Psoas muscle (tissue), 8 donors: ENCODE measurements around the gene OSGIN1. TPM values are rescaled to one million over a fixed set of nuclear protein-coding genes. Genes with fewer than 3 reads are reported as not detected.

ENCODE experiments used
- ATAC-seq, 4 donors: fragments of 200-7000 bp; cut with Tn5 transposase; one replicate each; pipeline ENCODE4 v1.9.1; 2020; ENCODE audit warnings: moderate library complexity in 3 of 4, mild to moderate bottlenecking in 2 of 4
- DNase-seq, 2 donors: peaks; one replicate each; pipeline ENCODE4 v3.0.0-alpha.2; 2020
- H3K27ac ChIP-seq: fragments of 200-600 bp; one replicate; pipeline ENCODE4 v1.8.0; 2022
- H3K27me3 ChIP-seq, 3 donors: fragments of 200-600 bp in 1 of 3; one replicate each; pipeline versions ENCODE4 v1.6.1 to v1.8.0; 2013 to 2022; ENCODE audit warnings: low read length in 2 of 3, mild to moderate bottlenecking in 2 of 3, moderate library complexity in 1 of 3; ENCODE audit not compliant: insufficient read depth in 3 of 3
- H3K36me3 ChIP-seq, 2 donors: fragments of 200-600 bp in 1 of 2; one replicate each; pipeline versions ENCODE4 v1.6.1 to v1.8.0; 2013 to 2022; ENCODE audit warnings: low read depth in 1 of 2, mild to moderate bottlenecking in 1 of 2, moderate library complexity in 1 of 2; ENCODE audit not compliant: insufficient read depth in 1 of 2
- H3K4me1 ChIP-seq: fragments of 200-600 bp; one replicate; pipeline ENCODE4 v1.8.0; 2022
- H3K4me3 ChIP-seq: fragments of 200-600 bp; one replicate; pipeline ENCODE4 v1.8.0; 2022; ENCODE audit warnings: mild to moderate bottlenecking
- H3K9me3 ChIP-seq: fragments of 200-600 bp; one replicate; pipeline ENCODE4 v1.8.0; 2022
- WGBS, 3 donors: extraction: QIAGEN DNeasy Blood & Tissue Kit; methylation state at CpG; one replicate each; pipeline versions ENCODE4 v1.1.6 to v1.1.7; 2013; 5-methylcytosine and 5-hydroxymethylcytosine counted together
- intact Hi-C, 2 donors: fragments of 100-400 bp; cut with DNase I; formaldehyde crosslinking; loops; one replicate each; pipeline versions ENCODE4 v1.11.0 to v1.14.2; 2022
- polyA plus RNA-seq, 3 donors: library from polyadenylated mRNA; stranded (reverse); fragments of 200-250 nt; gene quantifications; one replicate each; pipeline ENCODE4 v1.2.3, GENCODE V29; 2013
- total RNA-seq, 4 donors: library from RNA; stranded (reverse); fragmentation: NEBNext Ultra II Directional in 2 of 4; extraction: Animal tissue kit (Norgen Biotek cat#: 25700) in 2 of 4; gene quantifications; one replicate each; pipeline versions ENCODE4 v1.2.1 to v1.2.4, GENCODE V29; 2021 to 2023
- TF ChIP-seq, protein P1 (sequence below): fragments of 200-600 bp; IDR thresholded peaks from one replicate; pipeline ENCODE4 v1.8.0; 2022; ENCODE audit warnings: antibody characterized with exemption
- donor health status: healthy with polysubstance abuse.
- donor health status: DM: no; HTN: no; CAD: no; lungs with moderate emphysema.
- donor health status: Bipolar disorder and iron deficiency.
- donor health status: healthy.
- donor health status: DM: yes; HTN: yes; CAD: no.
- donor health status: DM: no; HTN: no; CAD: no.
- donor health status: DM: no; HTN: no; CAD: no.
- donor health status: DM: yes; HTN: yes; CAD: no.

Gene OSGIN1
- total and polyA plus RNA-seq, 7 donors: 10.4 to 39.4 (median 25.1) TPM

DNA sequence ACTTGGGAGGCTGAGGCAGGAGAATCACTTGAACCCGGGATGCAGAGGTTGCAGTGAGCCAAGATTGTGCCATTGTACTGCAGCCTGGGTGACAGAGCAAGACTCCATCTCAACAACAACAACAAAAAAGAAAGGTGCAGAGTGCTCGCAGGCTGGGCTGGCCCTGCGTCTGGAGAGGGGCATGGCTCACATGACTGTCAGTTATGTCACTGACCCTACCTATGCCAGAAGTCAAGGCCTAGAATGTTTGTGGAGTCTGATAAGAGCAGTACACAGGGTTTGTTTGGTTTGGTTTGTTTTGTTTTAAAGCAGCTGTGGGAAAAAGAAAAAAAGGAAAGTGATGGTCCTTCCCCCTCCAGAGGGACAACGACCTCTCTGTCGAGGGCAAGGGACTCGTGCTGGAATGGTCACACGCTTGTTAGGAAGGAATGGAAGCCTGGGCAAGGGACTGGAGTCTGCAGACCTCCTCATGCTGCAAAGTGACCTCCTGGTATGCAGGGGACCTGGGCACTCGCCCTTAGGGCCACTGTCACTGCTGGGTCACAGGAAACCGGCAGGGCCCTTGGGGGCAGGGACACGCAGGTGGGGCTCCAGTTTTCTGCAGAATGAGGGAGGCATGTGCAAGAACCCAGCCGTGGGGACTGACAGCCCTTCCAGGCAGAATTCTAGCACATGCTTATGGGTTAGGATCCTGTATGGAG lies 10.1 kb upstream of the OSGIN1 start:
- ATAC-seq: no peak

DNA sequence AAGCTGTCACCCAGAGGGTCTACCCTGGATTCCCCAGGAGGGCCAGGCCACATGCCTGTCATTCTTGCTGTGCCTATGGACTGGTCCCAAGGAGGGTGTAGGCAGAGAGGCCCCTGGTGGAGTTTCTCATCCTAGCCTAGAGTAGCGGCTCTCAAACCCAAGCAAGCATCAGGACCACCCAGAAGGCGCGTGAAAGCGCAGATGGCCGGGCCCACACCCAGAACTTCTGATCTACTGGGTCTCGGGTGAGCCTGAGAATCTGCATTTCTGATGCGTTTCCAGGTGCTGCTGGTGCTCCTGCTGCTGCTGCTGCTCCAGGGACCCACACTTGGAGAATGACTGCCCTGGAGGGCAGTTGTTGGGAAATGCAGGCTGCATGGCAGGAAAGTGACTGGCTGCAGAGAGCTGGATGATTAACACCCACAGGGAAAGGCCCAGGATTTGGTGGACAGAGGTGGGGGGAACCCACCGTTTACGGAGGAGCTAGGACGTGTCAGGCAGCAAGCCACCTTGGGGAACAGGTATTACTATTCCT lies 9.5 kb upstream of the OSGIN1 start:
- Histone ChIP-seq H3K27ac (no peak overlapping the region), H3K4me1 (no peaks in the 10 kb centered on the region), H3K27me3 (peaks cover 0 to 7% (median 6%) of the 10 kb centered on the region in 3 donors), H3K36me3 (no peaks in the 10 kb centered on the region), H3K4me3 (no peak overlapping the region), H3K9me3 (no peaks in the 10 kb centered on the region)
- intact Hi-C loops: no loop called here
- WGBS, 3 donors: 87 to 90% (median 90%) methylated on average over 10 of the region's 10 CpGs
- TF ChIP-seq, protein P1, sequence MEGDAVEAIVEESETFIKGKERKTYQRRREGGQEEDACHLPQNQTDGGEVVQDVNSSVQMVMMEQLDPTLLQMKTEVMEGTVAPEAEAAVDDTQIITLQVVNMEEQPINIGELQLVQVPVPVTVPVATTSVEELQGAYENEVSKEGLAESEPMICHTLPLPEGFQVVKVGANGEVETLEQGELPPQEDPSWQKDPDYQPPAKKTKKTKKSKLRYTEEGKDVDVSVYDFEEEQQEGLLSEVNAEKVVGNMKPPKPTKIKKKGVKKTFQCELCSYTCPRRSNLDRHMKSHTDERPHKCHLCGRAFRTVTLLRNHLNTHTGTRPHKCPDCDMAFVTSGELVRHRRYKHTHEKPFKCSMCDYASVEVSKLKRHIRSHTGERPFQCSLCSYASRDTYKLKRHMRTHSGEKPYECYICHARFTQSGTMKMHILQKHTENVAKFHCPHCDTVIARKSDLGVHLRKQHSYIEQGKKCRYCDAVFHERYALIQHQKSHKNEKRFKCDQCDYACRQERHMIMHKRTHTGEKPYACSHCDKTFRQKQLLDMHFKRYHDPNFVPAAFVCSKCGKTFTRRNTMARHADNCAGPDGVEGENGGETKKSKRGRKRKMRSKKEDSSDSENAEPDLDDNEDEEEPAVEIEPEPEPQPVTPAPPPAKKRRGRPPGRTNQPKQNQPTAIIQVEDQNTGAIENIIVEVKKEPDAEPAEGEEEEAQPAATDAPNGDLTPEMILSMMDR: no peak
- ATAC-seq: no peak
- no peak for DNase-seq

More for the DNA sequence above, 10.1 kb upstream of the OSGIN1 start:
- peaks cover 0 to 7% (median 6%) of the 10 kb centered on the region in 3 donors for H3K27me3 ChIP-seq
- H3K4me1 ChIP-seq: no peaks in the 10 kb centered on the region
- no peak overlapping the region for H3K27ac ChIP-seq
- no peak overlapping the region for H3K4me3 ChIP-seq
- no peak for DNase-seq
- intact Hi-C loops: no loop called here
- H3K36me3 ChIP-seq: no peaks in the 10 kb centered on the region
- TF ChIP-seq, protein P1: no peak
- no peaks in the 10 kb centered on the region for H3K9me3 ChIP-seq
- WGBS, 3 donors: 65 to 73% (median 66%) methylated on average over 11 of the region's 11 CpGs

DNA sequence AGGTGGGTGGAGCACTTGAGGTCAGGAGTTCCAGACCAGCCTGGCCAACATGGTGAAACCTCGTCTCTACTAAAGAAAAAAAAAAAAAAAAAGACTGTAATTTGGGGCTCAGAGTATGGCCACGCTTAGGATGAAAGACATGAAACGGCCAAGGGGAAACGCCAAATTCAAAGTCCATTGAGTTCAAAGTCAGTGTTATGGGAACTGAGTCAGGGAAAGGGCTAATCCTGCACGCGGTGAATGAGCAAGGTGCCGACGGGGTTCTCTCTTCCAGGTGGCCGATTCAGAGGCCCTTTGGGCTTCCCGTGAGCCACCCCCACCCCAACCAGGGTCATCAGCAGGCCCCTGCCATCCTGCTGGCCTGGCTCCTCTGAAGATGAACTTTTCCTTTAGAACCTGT lies 7.5 kb upstream of the OSGIN1 start:
- DNase-seq (no peak), ATAC-seq (no peak)
- intact Hi-C loops: no loop called here
- H3K27ac ChIP-seq: no peak overlapping the region
- H3K27me3 ChIP-seq: peaks cover 0 to 2% (median 0%) of the 10 kb centered on the region in 3 donors
- H3K4me1 ChIP-seq: no peaks in the 10 kb centered on the region
- H3K36me3 ChIP-seq: no peaks in the 10 kb centered on the region
- H3K9me3 ChIP-seq: no peaks in the 10 kb centered on the region
- H3K4me3 ChIP-seq: no peak overlapping the region
- TF ChIP-seq, protein P1: no peak
- 82 to 93% (median 88%) methylated on average over 10 of the region's 10 CpGs for WGBS, 3 donors

DNA sequence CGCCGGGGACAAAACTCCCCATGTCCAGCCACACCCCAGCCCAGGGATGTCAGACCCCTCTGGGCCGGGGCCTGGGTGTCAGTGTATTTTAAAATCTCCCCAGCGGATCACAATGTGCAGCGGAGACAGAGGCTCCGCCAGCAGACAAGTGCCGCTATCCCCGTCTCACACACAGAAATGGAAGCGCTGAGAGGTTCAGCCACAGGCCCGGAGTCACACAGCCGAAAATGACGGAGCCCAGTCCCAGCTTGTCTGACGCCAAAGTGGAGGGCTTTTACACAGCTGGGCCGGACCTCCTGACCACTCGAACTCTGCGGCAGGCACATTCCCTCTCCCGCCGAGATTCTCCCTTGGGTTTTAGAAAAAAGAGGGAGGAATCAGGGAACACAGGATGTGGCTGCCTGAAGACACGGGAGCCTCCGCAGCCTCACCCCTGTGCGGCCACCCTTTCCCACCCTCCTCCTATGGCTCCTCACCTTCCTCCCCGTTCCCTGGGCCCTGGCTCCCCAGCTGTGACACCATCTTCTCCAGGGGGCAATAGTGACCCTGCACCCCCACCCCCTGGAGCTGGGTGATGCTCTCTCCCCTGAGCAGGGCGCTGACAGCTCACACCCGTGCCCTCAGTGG lies 6.8 kb upstream of the OSGIN1 start:
- 74 to 85% (median 82%) methylated on average over 22 to 24 of the region's 24 CpGs for WGBS, 3 donors
- H3K36me3 ChIP-seq: no peaks in the 10 kb centered on the region
- H3K9me3 ChIP-seq: no peaks in the 10 kb centered on the region
- no peak overlapping the region for H3K4me3 ChIP-seq
- intact Hi-C loops: no loop called here
- no peaks in the 10 kb centered on the region for H3K4me1 ChIP-seq
- H3K27me3 ChIP-seq: no peaks in the 10 kb centered on the region
- TF ChIP-seq, protein P1: no peak
- no peak overlapping the region for H3K27ac ChIP-seq
- DNase-seq (no peak), ATAC-seq (no peak)
